Mucosa of rectum (tissue), 2 donors: Measurements from ENCODE around the gene TEX35.

ENCODE experiments used
- H3K27ac ChIP-seq, 2 donors: one replicate each; pipeline ENCODE4 v1.7.0; 2013; ENCODE audit warnings: inconsistent platforms in 2 of 2, low read depth in 2 of 2, low read length in 2 of 2
- H3K27me3 ChIP-seq, 2 donors: one replicate each; pipeline ENCODE4 v1.7.0; 2013; ENCODE audit warnings: low read length in 2 of 2; ENCODE audit not compliant: control insufficient read depth in 2 of 2, insufficient read depth in 2 of 2
- H3K36me3 ChIP-seq, 2 donors: one replicate each; pipeline ENCODE4 v1.7.0; 2013; ENCODE audit warnings: low read length in 2 of 2; ENCODE audit not compliant: control insufficient read depth in 2 of 2, insufficient read depth in 2 of 2
- H3K4me1 ChIP-seq, 2 donors: one replicate each; pipeline ENCODE4 v1.7.0; 2013; ENCODE audit warnings: low read length in 2 of 2, mild to moderate bottlenecking in 1 of 2; ENCODE audit not compliant: control insufficient read depth in 2 of 2, insufficient read depth in 2 of 2
- H3K4me3 ChIP-seq, 2 donors: one replicate each; pipeline ENCODE4 v1.7.0; 2013; ENCODE audit warnings: low read length in 2 of 2
- H3K9ac ChIP-seq, 2 donors: one replicate each; pipeline ENCODE4 v1.7.0; 2013; ENCODE audit warnings: low read length in 2 of 2, low read depth in 1 of 2, mild to moderate bottlenecking in 1 of 2
- H3K9me3 ChIP-seq, 2 donors: one replicate each; pipeline ENCODE4 v1.7.0; 2013; ENCODE audit warnings: low read length in 2 of 2; ENCODE audit not compliant: control insufficient read depth in 2 of 2
- donor health status: healthy.
- donor health status: Normal muscosa, but diverticular disease.

Gene TEX35

GRCh38 chr1:178493301-178493741, 19.6 kb upstream of the TEX35 start:
- H3K36me3 ChIP-seq: no peaks in the 10 kb centered on the region
- H3K27ac ChIP-seq: no peak overlapping the region
- H3K4me3 ChIP-seq: no peak overlapping the region
- H3K9me3 ChIP-seq: no peaks in the 10 kb centered on the region
- H3K9ac ChIP-seq: no peak overlapping the region
- H3K27me3 ChIP-seq: no peaks in the 10 kb centered on the region
- H3K4me1 ChIP-seq: no peaks in the 10 kb centered on the region

GRCh38 chr1:178494569-178494971, 18.3 kb upstream of the TEX35 start:
- H3K27me3 ChIP-seq: no peaks in the 10 kb centered on the region
- H3K4me3 ChIP-seq: no peak overlapping the region
- H3K9me3 ChIP-seq: no peaks in the 10 kb centered on the region
- H3K9ac ChIP-seq: no peak overlapping the region
- H3K4me1 ChIP-seq: no peaks in the 10 kb centered on the region
- no peak overlapping the region for H3K27ac ChIP-seq
- H3K36me3 ChIP-seq: no peaks in the 10 kb centered on the region

- Histone ChIP-seq H3K4me1 (no peaks in the 10 kb centered on the region), H3K27ac (no peak overlapping the region)
Measured at GRCh38 chr1:178495158-178495557, 17.8 kb upstream of the TEX35 start.

GRCh38 chr1:178495741-178496409, 17.0 kb upstream of the TEX35 start:
- Histone ChIP-seq H3K27me3 (no peaks in the 10 kb centered on the region), H3K4me3 (no peak overlapping the region), H3K4me1 (no peaks in the 10 kb centered on the region), H3K9me3 (no peaks in the 10 kb centered on the region), H3K36me3 (no peaks in the 10 kb centered on the region), H3K27ac (no peak overlapping the region), H3K9ac (no peak overlapping the region)

More at GRCh38 chr1:178495158-178495557, 17.8 kb upstream of the TEX35 start:
- no peaks in the 10 kb centered on the region for H3K27me3 ChIP-seq
- no peaks in the 10 kb centered on the region for H3K36me3 ChIP-seq
- H3K9ac ChIP-seq: no peak overlapping the region
- H3K4me3 ChIP-seq: no peak overlapping the region
- no peaks in the 10 kb centered on the region for H3K9me3 ChIP-seq

GRCh38 chr1:178496410-178497135, 16.3 kb upstream of the TEX35 start, which contains the start of gene CLEC20A:
TSS of gene CLEC20A (minus strand) at chr1:178496964. CDS start at chr1:178496939, 25 bp downstream.
- Histone ChIP-seq H3K36me3 (no peaks in the 10 kb centered on the region), H3K4me3 (no peak within 1 kb of the TSS), H3K27ac (no peak within 1 kb of the TSS), H3K4me1 (no peaks in the 10 kb centered on the region), H3K9me3 (no peaks in the 10 kb centered on the region), H3K27me3 (no peaks in the 10 kb centered on the region), H3K9ac (no peak within 1 kb of the TSS)

GRCh38 chr1:178497903-178498478, 14.9 kb upstream of the TEX35 start:
- no peak overlapping the region for H3K4me3 ChIP-seq
- no peak overlapping the region for H3K9ac ChIP-seq
- H3K27me3 ChIP-seq: no peaks in the 10 kb centered on the region
- H3K9me3 ChIP-seq: no peaks in the 10 kb centered on the region
- H3K36me3 ChIP-seq: no peaks in the 10 kb centered on the region
- no peak overlapping the region for H3K27ac ChIP-seq
- H3K4me1 ChIP-seq: no peaks in the 10 kb centered on the region

- Histone ChIP-seq H3K27ac (no peak overlapping the region), H3K9ac (no peak overlapping the region), H3K4me1 (no peaks in the 10 kb centered on the region), H3K4me3 (no peak overlapping the region), H3K9me3 (no peaks in the 10 kb centered on the region), H3K27me3 (no peaks in the 10 kb centered on the region), H3K36me3 (no peaks in the 10 kb centered on the region)
Measured at GRCh38 chr1:178498896-178499675, 13.8 kb upstream of the TEX35 start.

- H3K4me3 ChIP-seq: no peak overlapping the region
- no peaks in the 10 kb centered on the region for H3K27me3 ChIP-seq
- no peaks in the 10 kb centered on the region for H3K4me1 ChIP-seq
- H3K27ac ChIP-seq: no peak overlapping the region
- no peak overlapping the region for H3K9ac ChIP-seq
- H3K36me3 ChIP-seq: no peaks in the 10 kb centered on the region
- no peaks in the 10 kb centered on the region for H3K9me3 ChIP-seq
Measured at GRCh38 chr1:178500091-178500770, 12.7 kb upstream of the TEX35 start.

GRCh38 chr1:178500936-178501554, 11.9 kb upstream of the TEX35 start:
- Histone ChIP-seq H3K27ac (no peak overlapping the region), H3K27me3 (no peaks in the 10 kb centered on the region), H3K9ac (no peak overlapping the region), H3K4me1 (no peaks in the 10 kb centered on the region), H3K9me3 (no peaks in the 10 kb centered on the region), H3K36me3 (no peaks in the 10 kb centered on the region), H3K4me3 (no peak overlapping the region)
